HL-60/S4 treated with retinoic acid at 250 ng/mL for 4 days and 3 days (cell line): ENCODE measurements around the gene FAM20C.
"Not testable (repeated sequence)": the region's sequence is repeated elsewhere in the genome, so short reads cannot be mapped to it uniquely, and the experiment has no call there.

Experiments
- in situ Hi-C: fragments of 300-500 bp; cut with MboI; formaldehyde crosslinking; loops from 2 replicates; pipeline ENCODE4 v1.7.0; 2022; ENCODE audit warnings: low sequenced_read_pairs

Gene FAM20C

GRCh38 chr7:288671-289101, 96.3 kb downstream of the FAM20C start:
- in situ Hi-C loops: no loop called here

- in situ Hi-C loops: no loop called here
Observed at GRCh38 chr7:289209-289755, 96.9 kb downstream of the FAM20C start.

DNA sequence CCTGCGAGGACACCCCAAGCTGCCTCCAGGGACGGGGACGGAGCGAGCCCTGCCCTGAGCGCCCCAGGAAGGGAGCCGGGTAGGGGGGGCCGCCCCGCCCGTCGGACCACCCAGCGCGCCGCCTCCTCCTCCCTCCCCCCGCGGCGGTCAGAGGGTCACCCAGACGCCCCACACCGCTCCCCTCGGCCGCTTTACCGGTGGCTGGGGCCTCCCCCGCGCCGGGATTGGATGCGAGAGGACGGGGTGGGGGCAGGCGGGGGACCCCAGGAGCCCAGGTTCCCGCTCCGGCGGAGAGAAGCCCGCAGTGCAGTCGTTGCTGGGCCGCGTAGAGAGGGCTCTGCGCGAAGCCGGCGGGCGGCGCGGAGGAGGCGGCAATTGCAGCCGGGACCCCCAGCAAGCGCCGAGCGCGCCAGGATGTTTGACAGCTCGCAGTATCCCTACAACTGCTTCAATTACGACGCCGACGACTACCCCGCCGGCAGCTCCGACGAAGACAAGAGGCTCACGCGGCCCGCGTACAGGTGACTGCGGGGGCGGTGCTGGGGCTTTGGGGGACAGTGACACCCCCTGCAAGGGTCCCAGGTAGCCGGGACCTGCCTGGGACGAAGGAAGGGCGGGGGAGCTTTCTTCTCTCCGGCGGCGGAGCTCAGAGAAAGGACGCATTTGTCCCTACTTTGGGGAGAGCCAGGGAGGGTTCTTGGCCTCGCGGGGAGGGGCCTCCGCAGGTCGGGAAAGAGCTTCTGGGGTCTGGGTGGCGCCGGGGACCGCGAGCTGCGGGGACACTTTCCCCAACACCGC, 97.6 kb downstream of the FAM20C start, which contains the start of gene FOXL3:
FOXL3 (plus strand) TSS at position 415 of the 798 bp plus-strand sequence; CDS start at position 415, 0 bp downstream.
- in situ Hi-C loops: no loop called here

DNA sequence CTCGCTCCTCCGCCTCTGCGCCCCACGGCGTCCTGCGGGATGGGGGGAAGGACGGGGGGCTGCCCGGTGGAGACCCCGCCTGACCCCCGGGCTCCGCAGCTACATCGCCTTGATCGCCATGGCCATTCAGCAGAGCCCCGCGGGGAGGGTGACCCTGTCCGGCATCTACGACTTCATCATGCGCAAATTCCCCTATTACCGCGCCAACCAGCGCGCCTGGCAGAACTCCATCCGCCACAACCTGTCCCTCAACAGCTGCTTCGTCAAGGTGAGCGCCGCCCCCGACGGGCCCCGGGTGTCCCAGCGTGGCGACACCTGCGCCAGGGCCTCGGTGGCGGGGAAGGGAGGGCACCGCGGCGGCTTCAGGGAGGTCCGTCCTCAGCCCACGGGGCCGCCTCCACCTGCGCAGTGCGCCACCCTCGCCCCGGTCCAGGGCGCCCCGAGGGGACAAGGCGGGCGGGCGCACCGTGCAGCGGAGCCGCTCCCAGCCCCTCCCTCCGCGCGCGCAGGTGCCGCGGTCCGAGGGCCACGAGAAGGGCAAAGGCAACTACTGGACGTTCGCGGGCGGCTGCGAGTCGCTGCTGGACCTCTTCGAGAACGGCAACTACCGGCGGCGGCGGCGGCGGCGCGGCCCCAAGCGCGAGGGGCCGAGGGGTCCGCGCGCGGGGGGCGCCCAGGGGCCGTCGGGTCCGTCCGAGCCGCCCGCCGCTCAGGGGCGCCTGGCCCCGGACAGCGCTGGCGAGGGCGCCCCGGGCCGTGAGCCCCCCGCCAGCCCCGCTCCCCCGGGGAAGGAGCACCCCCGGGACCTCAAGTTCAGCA, 98.4 kb downstream of the FAM20C start:
- in situ Hi-C loops: no loop called here

GRCh38 chr7:291373-292092, 99.2 kb downstream of the FAM20C start:
- in situ Hi-C loops: no loop called here

- in situ Hi-C loops: no loop called here
Observed at GRCh38 chr7:292226-292625, 99.9 kb downstream of the FAM20C start.

DNA sequence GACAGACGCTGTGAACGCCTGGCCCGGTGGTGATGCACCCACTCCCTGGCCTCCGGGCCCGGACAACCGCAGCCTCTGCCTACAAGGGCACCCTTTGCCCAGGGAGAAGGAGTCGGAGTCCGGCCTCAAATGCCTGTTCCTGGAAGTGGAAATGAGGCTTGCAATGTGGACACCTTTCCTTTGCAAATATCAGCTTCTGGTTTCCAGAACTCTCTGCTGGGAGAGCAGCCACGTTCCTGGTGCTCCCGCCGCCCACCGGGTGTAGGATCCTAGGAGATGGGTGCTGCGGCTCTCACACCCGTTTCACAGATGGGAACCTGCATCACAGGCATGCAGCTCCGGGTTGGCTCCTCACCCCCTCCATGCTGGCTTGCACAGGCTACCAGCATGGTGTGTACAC, 100.5 kb downstream of the FAM20C start:
- in situ Hi-C loops: no loop called here

GRCh38 chr7:293681-294439, 101.5 kb downstream of the FAM20C start:
- in situ Hi-C loops: no loop called here

DNA sequence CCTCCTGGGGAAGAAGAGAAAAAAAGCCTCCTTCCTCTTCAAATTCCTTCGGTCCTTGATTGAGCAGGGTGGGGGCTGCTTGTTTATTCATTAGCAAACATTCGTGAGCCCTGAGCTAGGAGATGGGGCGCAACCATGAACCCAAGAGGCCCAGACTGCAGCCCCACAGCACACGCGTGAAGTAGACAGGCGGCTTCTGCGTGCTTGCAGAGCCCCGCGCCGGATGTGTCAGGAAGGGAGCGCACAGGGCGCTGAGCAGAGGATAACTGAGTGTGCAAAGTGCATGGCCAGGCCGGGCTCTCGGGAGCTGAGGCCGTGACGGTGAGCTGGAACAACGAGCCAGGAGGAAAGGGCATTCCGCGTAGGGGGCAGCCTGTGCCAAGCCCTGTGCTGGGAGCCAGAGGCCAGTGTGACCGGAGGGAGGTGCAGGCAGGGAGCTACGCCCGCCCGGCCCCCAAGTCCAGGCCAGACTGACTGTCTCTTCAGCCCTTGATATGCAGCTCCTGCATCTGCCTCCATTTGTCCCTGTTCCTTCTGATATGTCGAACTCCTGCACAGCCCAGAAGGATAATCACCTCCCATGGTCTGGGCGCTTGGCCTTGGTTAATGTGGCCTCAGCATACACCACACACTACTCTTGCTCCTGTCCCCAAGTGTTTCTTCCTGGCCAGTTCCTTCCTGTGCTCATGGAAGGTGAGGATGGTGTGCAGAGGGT, 102.2 kb downstream of the FAM20C start:
- in situ Hi-C loops: no loop called here

DNA sequence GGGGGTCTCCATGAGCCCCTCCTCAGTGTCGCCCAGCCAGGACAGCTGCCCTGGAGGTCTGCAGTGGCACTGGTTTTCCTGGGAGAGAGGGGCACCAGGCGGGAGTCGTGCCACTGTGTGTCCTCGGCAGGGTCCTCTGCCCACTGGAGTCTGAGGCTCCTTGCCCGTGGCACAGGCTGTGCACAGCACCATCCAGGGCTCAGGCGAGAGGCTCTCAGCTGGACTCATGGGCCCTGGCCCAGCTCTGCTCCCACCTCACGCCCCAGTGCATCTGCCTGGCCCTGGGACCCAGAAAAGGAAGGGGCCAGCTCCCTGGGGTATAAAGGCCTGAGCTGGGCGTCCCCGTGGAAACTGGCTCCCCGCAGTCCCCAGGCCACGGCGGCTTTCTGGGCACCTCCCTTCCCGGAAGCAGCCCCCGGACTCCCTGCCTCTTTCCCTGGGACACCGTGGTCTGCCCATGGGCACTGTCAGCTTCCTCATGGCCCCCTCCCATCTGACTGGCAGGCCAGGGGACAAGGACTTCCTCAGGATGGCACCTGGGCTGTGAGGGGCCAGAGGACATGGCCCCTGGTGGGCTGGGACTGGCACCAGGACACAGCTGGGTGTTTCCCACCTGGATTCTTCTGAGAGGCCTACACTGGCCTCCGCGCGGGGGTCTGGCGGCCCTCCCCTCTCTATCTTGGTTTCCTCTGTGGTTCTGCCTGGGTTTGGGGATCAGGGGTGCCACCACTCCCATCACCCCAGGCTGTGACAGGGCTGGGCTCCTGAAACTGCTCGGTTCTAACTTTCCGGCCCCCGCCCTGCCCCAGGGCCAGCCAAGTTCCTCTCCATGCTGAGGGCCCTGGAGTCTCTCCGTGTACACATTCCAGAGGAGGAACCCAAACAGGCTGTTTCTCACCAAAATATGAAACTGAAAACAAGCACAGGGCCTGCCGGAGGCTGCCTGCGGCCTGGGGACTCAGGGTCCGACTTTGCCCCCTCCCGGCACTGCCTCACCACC, 103.1 kb downstream of the FAM20C start:
- in situ Hi-C loops: no loop called here

GRCh38 chr7:296373-296945, 104.1 kb downstream of the FAM20C start:
- in situ Hi-C loops: no loop called here

GRCh38 chr7:297141-297540, 104.8 kb downstream of the FAM20C start:
- in situ Hi-C loops: not testable (repeated sequence)

DNA sequence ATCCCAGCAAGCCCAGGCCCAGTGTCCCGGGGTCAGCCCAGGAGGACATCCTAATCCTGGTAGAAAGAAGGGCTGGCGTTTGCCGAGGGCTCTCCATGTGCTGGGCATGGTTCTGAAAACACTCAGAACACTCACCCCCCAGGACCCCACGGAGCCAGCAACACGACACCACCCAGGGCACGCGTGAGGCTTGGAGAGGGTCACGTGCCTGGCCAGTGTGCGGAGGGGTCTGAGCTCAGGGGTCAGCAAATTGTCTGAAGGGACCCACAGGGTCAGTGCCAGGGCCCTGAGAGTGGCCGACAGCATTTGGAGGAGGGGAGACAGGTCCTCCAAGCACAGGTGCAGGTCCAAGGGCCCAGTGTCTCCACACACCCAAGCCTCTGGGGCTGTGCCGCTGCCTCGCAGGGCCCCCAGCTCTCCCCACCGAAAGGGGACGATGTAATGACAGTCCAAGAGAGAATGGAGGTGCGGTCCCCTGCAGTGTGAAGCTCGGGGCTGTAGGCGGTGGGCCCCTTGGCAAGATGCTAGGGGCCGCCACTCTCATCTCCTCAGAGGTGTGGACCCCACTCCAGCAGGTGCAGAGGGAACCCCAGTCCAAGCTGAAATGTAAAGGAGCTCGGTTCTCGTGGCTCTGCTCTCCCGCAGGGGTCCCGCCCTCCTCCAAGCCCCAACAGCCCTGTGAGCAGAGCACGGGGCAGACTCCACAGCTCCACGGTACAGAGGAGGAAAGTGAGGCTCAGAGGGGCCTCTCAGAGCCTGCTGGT, 105.4 kb downstream of the FAM20C start:
- in situ Hi-C loops: no loop called here

DNA sequence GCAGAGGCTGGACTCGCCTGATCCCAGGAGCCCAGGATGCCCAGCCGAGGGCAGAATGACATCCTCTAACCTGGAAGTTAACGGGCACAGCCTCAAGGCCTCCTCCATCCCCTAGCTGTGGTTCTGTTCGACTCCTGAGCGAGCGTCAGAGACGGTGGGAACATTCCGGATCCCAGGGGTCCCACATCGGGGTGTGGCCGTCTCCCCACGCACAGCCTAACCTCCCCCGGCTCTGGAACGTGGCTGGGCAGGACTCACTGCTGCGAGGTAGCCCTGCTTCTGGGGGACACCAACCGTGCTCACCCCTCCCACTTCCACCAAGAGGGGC, 106.0 kb downstream of the FAM20C start:
- in situ Hi-C loops: no loop called here

DNA sequence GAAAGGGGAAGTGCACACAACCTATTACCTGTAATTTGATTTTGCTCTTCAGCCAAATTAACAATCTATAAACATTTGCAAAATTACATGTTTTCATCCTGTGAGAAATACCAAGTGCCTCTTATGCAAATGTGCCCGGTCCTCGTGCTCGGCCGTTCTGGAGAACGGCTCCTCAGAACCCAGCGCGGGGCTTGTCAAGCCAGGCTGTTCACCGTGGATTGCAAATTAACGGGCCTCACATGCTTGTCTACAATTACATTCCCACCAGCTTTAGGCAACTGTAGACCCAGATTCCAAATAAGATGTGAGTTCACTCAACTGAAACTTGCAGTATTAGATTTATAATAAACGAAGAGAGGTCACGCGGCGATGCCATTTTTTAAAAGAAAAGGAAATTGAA, 106.4 kb downstream of the FAM20C start:
- in situ Hi-C loops: no loop called here

GRCh38 chr7:299169-299568, 106.8 kb downstream of the FAM20C start:
- in situ Hi-C loops: no loop called here

- in situ Hi-C loops: no loop called here
Observed at GRCh38 chr7:299628-300027, 107.3 kb downstream of the FAM20C start.

- in situ Hi-C loops: no loop called here
Observed at GRCh38 chr7:300048-300447, 107.7 kb downstream of the FAM20C start.
